Breast epithelium (tissue), 4 donors: Measurements from ENCODE around the gene MC2R. TPM values are rescaled to one million over a fixed set of nuclear protein-coding genes. Genes with fewer than 3 reads are reported as not detected.
"Not testable (repeated sequence)": the region's sequence is repeated elsewhere in the genome, so short reads cannot be mapped to it uniquely, and the experiment has no call there.

Experiments used
- DNase-seq, 2 donors: peaks; one replicate each; pipeline ENCODE4 v3.0.0-alpha.2; 2019; ENCODE audit warnings: low spot score in 2 of 2
- H3K27ac ChIP-seq, 2 donors: fragments of 200-600 bp; sonication (generic) in 1 of 2; one replicate each; pipeline ENCODE4 v1.5.1; 2016 to 2019; ENCODE audit warnings: mild to moderate bottlenecking in 1 of 2
- H3K27me3 ChIP-seq, 2 donors: fragments of 200-600 bp; sonication (generic) in 1 of 2; one replicate each; pipeline versions ENCODE4 v1.5.1 to v1.6.0; 2017 to 2019; ENCODE audit warnings: control low read depth in 1 of 2, mild to moderate bottlenecking in 1 of 2
- H3K36me3 ChIP-seq: fragments of 200-600 bp; one replicate; pipeline ENCODE4 v1.5.1; 2019
- H3K4me1 ChIP-seq, 2 donors: fragments of 200-600 bp; sonication (generic); one replicate each; pipeline ENCODE4 v1.5.1; 2016 to 2019; ENCODE audit warnings: control low read depth in 1 of 2
- H3K4me3 ChIP-seq, 3 donors: fragments of 200-600 bp; sonication (generic); 1 replicate in 2 of 3; 2 replicates in 1 of 3; pipeline ENCODE4 v1.5.1; 2016 to 2019; ENCODE audit warnings: mild to moderate bottlenecking in 3 of 3, moderate library complexity in 2 of 3
- H3K9me3 ChIP-seq, 2 donors: fragments of 200-600 bp; sonication (generic) in 1 of 2; one replicate each; pipeline ENCODE4 v1.5.1; 2016 to 2019; ENCODE audit warnings: control low read depth in 1 of 2
- CTCF ChIP-seq, 3 donors: fragments of 450-650 bp; IDR thresholded peaks; one replicate each; pipeline ENCODE4 v1.5.1; 2016 to 2017; ENCODE audit warnings: antibody characterized with exemption in 3 of 3, mild to moderate bottlenecking in 3 of 3, moderate library complexity in 3 of 3
- POLR2A ChIP-seq: fragments of 450-650 bp; IDR thresholded peaks from one replicate; pipeline ENCODE4 v1.6.1; 2016; ENCODE audit warnings: antibody characterized with exemption, mild to moderate bottlenecking, moderate library complexity
- POLR2AphosphoS5 ChIP-seq, 3 donors: sonication (generic); formaldehyde crosslinking; IDR thresholded peaks; one replicate each; pipeline ENCODE4 v1.6.1; 2017; ENCODE audit warnings: antibody characterized with exemption in 3 of 3
- intact Hi-C: fragments of 100-400 bp; cut with DNase I; formaldehyde crosslinking; loops from one replicate; pipeline ENCODE4 v1.15.1; 2023; ENCODE audit warnings: low total_unique reads
- total RNA-seq, 3 donors: library from RNA; depleted of rRNA; stranded (reverse); fragments of >200 nt; gene quantifications; one replicate each; pipeline ENCODE4 v1.1.0, GENCODE V29; 2016

Gene MC2R
- total RNA-seq, 3 donors from 2014 or later = not detected

GRCh38 chr18:13871701-13872100 lies 43.6 kb downstream of the MC2R start:
- Histone ChIP-seq H3K4me1 (no peaks in the 10 kb centered on the region), H3K36me3 (no peaks in the 10 kb centered on the region), H3K27me3 (peaks cover 0 to 46% of the 10 kb centered on the region in 2 donors), H3K27ac (no peak overlapping the region), H3K4me3 (no peak overlapping the region), H3K9me3 (no peaks in the 10 kb centered on the region)
- TF ChIP-seq CTCF (IDR thresholded peaks at IDR 0.05) (no peak), POLR2AphosphoS5 (IDR thresholded peaks at IDR 0.05) (no peak), POLR2A (no peak)
- intact Hi-C loops = no loop called here
- DNase-seq = no peak

- H3K27ac ChIP-seq = no peak overlapping the region
- intact Hi-C loops = no loop called here
- H3K9me3 ChIP-seq = no peaks in the 10 kb centered on the region
- H3K4me1 ChIP-seq = no peaks in the 10 kb centered on the region
- no peak for DNase-seq
- TF ChIP-seq POLR2AphosphoS5 (IDR thresholded peaks at IDR 0.05) = no peak
- no peak for TF ChIP-seq CTCF (IDR thresholded peaks at IDR 0.05)
- no peak for TF ChIP-seq POLR2A
- H3K36me3 ChIP-seq = no peaks in the 10 kb centered on the region
- peaks cover 0 to 46% of the 10 kb centered on the region in 2 donors for H3K27me3 ChIP-seq
- no peak overlapping the region for H3K4me3 ChIP-seq
These were observed 46.6 kb downstream of the MC2R start for GRCh38 chr18:13868501-13869271.

DNA sequence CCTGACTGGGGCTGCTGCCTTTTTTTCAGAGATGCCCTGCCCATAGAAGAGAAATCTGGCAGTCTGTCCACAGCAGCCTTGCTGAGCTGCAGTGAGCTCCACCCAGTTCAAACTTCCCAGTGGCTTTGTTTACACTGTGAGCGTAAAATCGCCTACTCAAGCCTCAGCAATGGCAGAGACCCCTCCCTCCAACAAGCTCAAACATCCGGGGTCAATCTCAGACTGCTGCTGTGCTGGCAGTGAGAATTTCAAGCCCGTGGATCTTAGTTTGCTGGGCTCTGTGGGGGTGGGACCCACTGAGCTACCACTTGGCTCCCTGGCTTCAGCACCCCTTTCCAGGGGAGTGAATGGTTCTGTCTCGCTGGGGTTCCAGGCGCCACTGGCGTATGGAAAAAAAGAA lies 52.4 kb downstream of the MC2R start:
- H3K9me3 ChIP-seq, H3K27ac ChIP-seq, H3K4me3 ChIP-seq, H3K36me3 ChIP-seq, intact Hi-C loops, H3K4me1 ChIP-seq, DNase-seq, H3K27me3 ChIP-seq: not testable (repeated sequence)

GRCh38 chr18:13849791-13850190 lies 65.5 kb downstream of the MC2R start:
- Histone ChIP-seq H3K27ac (no peak overlapping the region), H3K4me3 (no peak overlapping the region), H3K27me3 (no peaks in the 10 kb centered on the region), H3K4me1 (no peaks in the 10 kb centered on the region), H3K36me3 (no peaks in the 10 kb centered on the region), H3K9me3 (peaks cover 10 to 36% of the 10 kb centered on the region in 2 donors)
- TF ChIP-seq POLR2A = no peak
- no peak for TF ChIP-seq CTCF (IDR thresholded peaks at IDR 0.05)
- TF ChIP-seq POLR2AphosphoS5 (IDR thresholded peaks at IDR 0.05) = no peak
- no peak for DNase-seq
- intact Hi-C loops = no loop called here

GRCh38 chr18:13836559-13836958 lies 78.8 kb downstream of the MC2R start:
- Histone ChIP-seq H3K4me1 (no peaks in the 10 kb centered on the region), H3K27me3 (peaks cover 0 to 7% of the 10 kb centered on the region in 2 donors), H3K4me3 (no peak overlapping the region), H3K9me3 (peaks cover 0 to 3% of the 10 kb centered on the region in 2 donors), H3K27ac (no peak overlapping the region), H3K36me3 (no peaks in the 10 kb centered on the region)
- no peak for DNase-seq
- intact Hi-C loops = no loop called here
- TF ChIP-seq CTCF (IDR thresholded peaks at IDR 0.05) (no peak), POLR2A (no peak), POLR2AphosphoS5 (IDR thresholded peaks at IDR 0.05) (no peak)
